ENCODE measurements around the gene BRAF. TPM values are rescaled to one million over a fixed set of nuclear protein-coding genes. Genes with fewer than 3 reads are reported as not detected.
"Not testable (repeated sequence)": the region's sequence is repeated elsewhere in the genome, so short reads cannot be mapped to it uniquely, and the experiment has no call there.

The BRAF gene
- total RNA-seq, 4 donors from 2014 or later, result 34.0 to 50.7 (median 36.8) TPM

DNA sequence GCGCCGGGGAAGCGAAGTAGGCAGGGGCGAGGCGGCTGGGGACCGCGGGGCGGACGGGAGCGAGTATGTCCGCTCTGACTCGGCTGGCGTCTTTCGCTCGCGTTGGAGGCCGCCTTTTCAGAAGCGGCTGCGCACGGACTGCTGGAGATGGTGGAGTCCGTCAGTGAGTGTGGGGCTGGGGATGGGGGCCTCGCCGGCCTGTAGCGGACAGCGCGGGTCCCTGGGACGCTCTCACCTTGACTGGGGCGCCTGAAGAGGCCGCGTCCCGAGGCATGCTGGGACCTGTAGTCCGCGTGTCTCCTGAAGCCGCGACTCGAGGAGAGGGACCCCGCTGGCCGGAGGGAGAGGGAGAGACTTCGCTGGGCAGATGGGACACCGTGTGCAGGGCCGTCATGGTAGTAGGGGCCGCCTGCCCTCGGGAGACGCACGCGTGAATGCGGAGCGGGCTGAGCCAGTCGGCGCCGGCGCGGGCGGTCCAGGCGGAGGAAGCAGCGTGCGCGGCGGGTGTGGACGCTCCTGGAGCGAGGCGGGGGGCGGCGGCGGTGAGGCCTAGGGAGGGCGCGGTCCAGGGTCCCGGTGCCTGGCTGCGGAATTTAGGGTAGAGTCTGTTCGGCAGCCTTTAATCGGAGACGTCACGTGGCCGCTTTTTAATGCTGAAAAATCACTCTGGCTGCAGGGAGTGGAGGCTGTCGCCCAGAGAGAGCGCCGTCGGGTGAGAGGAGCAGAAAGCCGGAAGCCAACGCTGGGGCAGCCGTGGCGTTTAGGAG, 227.9 kb downstream of the BRAF start, which contains the start of gene NDUFB2:
NDUFB2 (plus strand) TSS at position 29 of the 767 bp plus-strand sequence; CDS start at position 66, 37 bp downstream.
- no peaks in the 10 kb centered on the region for H3K27me3 ChIP-seq
- DNase-seq (ENCODE audit: extremely low spot score), result peak; percentile 94
- peaks cover 29 to 37% (median 34%) of the 10 kb centered on the region in 4 donors for H3K4me1 ChIP-seq
- peak within 1 kb of the TSS; percentile 89 to 94 (median 93) for H3K27ac ChIP-seq (replicated peaks in 1 of 4)
- under 1% methylated on average over 43 of the region's 82 CpGs for WGBS
- peaks cover 0 to 32% (median 16%) of the 10 kb centered on the region in 4 donors for H3K36me3 ChIP-seq
- H3K9me3 ChIP-seq, result no peaks in the 10 kb centered on the region
- intact Hi-C loops (cut with DNase I), result loop anchor here (5.0 to 10.0 kb wide), 2 partner anchors 225 to 318 kb away; partner anchors contain the start of genes BRAF and MRPS33
- TF ChIP-seq POLR2AphosphoS5 (IDR thresholded peaks at IDR 0.05) (peak; percentile 62 to 97), EP300 (IDR thresholded peaks at IDR 0.05) (no peak), POLR2A (IDR thresholded peaks at IDR 0.05; ENCODE audit: low read depth) (peak; percentile 88)
- peak within 1 kb of the TSS; percentile 73 to 99 (median 87) for H3K4me3 ChIP-seq

DNA sequence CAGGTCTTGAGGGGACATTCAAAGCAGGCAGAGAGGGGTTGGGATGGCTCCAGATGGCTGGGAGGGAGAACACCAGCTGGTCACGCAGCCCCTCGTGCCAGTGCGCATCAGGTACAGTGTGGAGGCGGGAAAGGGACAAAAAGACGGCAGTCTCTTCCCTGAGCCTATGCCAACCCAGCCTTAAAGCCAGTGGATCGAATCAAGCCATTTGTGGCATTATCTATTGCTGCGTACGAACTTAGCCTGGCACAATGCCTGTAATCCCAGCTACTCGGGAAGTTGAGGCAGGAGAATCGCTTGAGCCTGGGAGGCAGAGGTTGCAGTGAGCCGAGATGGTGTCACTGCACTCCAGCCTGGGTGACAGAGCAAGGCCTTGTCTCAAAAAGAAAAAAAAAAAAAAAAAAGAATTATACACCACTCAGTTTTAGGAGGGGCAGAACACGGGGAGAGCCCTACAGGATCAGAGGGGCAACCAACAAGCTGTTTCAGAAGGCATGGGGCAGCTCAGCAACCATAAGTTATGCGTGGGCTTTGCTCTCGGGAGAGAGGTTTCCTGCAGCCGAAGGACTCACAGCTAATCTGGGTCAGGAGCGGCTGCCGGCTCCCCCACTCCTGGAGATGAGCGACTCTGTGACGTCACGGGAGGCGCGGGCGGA, 228.6 kb downstream of the BRAF start:
- TF ChIP-seq POLR2AphosphoS5 (IDR thresholded peaks at IDR 0.05) (peak in 1 of 2 donors; percentile 80), POLR2A (IDR thresholded peaks at IDR 0.05; ENCODE audit: low read depth) (no peak)
- peaks cover 0 to 39% (median 23%) of the 10 kb centered on the region in 4 donors for H3K36me3 ChIP-seq
- peak overlapping the region; percentile 73 to 99 (median 87) for H3K4me3 ChIP-seq
- no peaks in the 10 kb centered on the region for H3K27me3 ChIP-seq
- H3K27ac ChIP-seq (replicated peaks in 1 of 4), result peak overlapping the region; percentile 89 to 94 (median 93)
- DNase-seq (ENCODE audit: extremely low spot score), result peak; percentile 99
- intact Hi-C loops (cut with DNase I), result loop anchor here (5.0 to 10.0 kb wide), 2 partner anchors 226 to 319 kb away; partner anchors contain the start of genes BRAF and MRPS33
- no peaks in the 10 kb centered on the region for H3K9me3 ChIP-seq
- 19% methylated on average over 23 of the region's 23 CpGs for WGBS
- H3K4me1 ChIP-seq, result peaks cover 29 to 37% (median 34%) of the 10 kb centered on the region in 4 donors

DNA sequence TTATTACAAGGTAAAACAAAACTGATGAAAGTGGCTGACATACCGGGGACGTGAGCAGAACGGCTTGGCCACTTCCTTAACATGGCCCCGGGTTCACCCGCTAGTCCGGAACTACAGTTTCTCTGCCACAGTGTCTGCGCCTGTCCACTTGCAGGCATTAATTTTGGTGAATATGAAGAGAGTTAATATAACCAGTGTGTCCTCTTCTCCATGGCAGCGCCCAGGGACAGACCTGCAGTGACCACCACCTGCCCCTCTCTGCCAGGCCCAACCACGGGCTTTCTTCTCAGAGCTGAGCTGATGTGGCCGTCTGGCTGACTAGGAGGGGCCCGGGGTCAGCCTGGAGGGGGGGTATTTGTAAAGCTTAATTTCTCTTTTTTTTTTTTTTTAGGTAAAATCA, 229.3 kb downstream of the BRAF start:
- no peaks in the 10 kb centered on the region for H3K9me3 ChIP-seq
- H3K27me3 ChIP-seq, result no peaks in the 10 kb centered on the region
- intact Hi-C loops (cut with DNase I), result loop anchor here (5.0 to 10.0 kb wide), 2 partner anchors 227 to 319 kb away; partner anchors contain the start of genes BRAF and MRPS33
- no peak for DNase-seq (ENCODE audit: extremely low spot score)
- no peak for TF ChIP-seq POLR2AphosphoS5 (IDR thresholded peaks at IDR 0.05)
- peak overlapping the region; percentile 89 to 94 (median 93) for H3K27ac ChIP-seq (replicated peaks in 1 of 4)
- peaks cover 0 to 46% (median 31%) of the 10 kb centered on the region in 4 donors for H3K36me3 ChIP-seq
- peaks cover 29 to 37% (median 34%) of the 10 kb centered on the region in 4 donors for H3K4me1 ChIP-seq
- no peak overlapping the region for H3K4me3 ChIP-seq
- 91% methylated on average over 10 of the region's 11 CpGs for WGBS

DNA sequence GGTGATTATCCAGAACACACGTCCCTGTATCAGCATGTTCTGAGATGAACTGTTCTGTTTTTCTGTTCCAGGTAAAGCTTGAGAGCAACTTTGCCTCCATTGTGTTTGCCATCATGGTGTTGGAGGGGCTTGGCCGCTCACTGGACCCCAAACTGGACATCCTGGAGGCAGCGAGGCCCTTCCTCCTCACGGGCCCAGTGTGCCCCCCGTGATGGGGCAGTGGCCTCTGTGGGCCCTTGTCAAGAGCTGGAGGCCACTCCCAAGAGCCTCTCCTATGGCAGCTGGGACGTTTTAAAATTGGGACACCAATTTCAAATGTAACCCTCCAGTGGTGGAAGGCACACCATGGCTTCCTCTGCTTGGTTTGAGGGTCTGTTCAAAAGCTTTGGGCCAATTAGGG, 230.1 kb downstream of the BRAF start:
- no peak overlapping the region for H3K4me3 ChIP-seq
- DNase-seq (ENCODE audit: extremely low spot score), result no peak
- no peak overlapping the region for H3K27ac ChIP-seq (replicated peaks in 1 of 4)
- no peaks in the 10 kb centered on the region for H3K27me3 ChIP-seq
- H3K4me1 ChIP-seq, result peaks cover 27 to 33% (median 32%) of the 10 kb centered on the region in 4 donors
- no peak for TF ChIP-seq POLR2A (IDR thresholded peaks at IDR 0.05; ENCODE audit: low read depth)
- TF ChIP-seq, protein P1, sequence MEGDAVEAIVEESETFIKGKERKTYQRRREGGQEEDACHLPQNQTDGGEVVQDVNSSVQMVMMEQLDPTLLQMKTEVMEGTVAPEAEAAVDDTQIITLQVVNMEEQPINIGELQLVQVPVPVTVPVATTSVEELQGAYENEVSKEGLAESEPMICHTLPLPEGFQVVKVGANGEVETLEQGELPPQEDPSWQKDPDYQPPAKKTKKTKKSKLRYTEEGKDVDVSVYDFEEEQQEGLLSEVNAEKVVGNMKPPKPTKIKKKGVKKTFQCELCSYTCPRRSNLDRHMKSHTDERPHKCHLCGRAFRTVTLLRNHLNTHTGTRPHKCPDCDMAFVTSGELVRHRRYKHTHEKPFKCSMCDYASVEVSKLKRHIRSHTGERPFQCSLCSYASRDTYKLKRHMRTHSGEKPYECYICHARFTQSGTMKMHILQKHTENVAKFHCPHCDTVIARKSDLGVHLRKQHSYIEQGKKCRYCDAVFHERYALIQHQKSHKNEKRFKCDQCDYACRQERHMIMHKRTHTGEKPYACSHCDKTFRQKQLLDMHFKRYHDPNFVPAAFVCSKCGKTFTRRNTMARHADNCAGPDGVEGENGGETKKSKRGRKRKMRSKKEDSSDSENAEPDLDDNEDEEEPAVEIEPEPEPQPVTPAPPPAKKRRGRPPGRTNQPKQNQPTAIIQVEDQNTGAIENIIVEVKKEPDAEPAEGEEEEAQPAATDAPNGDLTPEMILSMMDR (IDR thresholded peaks at IDR 0.05), result no peak
- TF ChIP-seq POLR2AphosphoS5 (IDR thresholded peaks at IDR 0.05), result no peak
- TF ChIP-seq EP300 (IDR thresholded peaks at IDR 0.05), result no peak
- WGBS, result 79% methylated on average over 6 of the region's 6 CpGs
- no peaks in the 10 kb centered on the region for H3K9me3 ChIP-seq
- intact Hi-C loops (cut with DNase I), result loop anchor here (10.0 kb wide), 1 partner anchor 320 kb away; the partner anchor contains the start of gene MRPS33
- H3K36me3 ChIP-seq, result peaks cover under 1 to 54% (median 38%) of the 10 kb centered on the region in 4 donors

DNA sequence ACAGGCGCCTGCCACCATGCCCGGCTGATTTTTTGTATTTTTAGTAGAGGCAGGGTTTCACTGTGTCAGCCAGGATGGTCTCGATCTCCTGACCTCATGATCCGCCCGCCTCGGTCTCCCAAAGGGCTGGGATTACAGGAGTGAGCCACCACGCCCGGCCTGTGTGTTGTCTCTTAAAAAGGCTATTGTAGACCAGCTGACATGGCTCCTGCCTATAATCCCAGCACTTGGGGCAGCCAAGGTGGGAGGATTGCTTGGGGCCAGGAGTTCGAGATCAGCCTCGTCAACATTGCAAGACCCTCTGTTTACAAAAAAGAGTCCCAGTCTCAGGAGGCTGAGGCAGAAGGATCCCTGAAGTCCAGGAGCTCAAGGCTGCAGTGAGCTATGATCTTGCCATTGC, 230.9 kb downstream of the BRAF start:
- not testable (repeated sequence) for H3K27me3 ChIP-seq; DNase-seq (ENCODE audit: extremely low spot score); H3K4me3 ChIP-seq; H3K27ac ChIP-seq (replicated peaks in 1 of 4); H3K9me3 ChIP-seq
- intact Hi-C loops (cut with DNase I), result loop anchor here (10.0 kb wide), 1 partner anchor 321 kb away; the partner anchor contains the start of gene MRPS33
- WGBS, result 96% methylated on average over 9 of the region's 10 CpGs
- Histone ChIP-seq H3K4me1 (peaks cover 20 to 26% (median 25%) of the 10 kb centered on the region in 4 donors), H3K36me3 (peaks cover 7 to 62% (median 45%) of the 10 kb centered on the region in 4 donors)

DNA sequence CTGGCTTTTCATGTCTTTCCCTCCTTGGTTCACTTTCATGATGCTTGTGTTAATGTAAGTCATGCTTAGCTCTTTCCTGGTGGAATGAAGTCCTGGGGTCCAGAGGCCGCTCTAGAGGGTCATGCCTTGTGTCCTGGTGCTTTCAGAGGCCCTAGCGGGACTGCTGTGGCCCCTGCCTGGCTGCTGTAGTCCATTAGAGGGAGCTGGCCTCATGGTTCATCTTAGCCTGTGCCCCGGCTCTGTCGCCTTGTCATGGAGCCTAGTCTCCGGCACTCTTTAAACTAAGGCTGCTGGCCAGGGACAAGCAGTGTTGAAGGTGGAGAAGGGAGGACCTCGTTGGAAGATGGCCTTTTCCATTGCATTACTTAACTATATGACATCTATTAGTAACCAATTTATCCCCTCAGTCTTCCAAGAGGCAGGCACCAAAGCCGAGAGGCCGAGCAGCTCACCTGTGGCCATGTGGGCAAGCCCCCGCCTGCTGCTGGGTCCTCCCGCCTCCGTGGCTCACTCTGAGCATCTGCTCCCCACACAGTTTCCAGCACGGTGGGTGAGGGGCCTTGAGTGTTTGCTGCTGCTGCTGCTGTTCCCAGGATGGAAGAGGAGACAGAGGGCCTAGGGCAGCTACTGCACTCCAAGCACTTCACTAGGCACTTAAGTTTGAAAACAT, 233.2 kb downstream of the BRAF start:
- H3K27me3 ChIP-seq, result no peaks in the 10 kb centered on the region
- H3K9me3 ChIP-seq, result no peaks in the 10 kb centered on the region
- peaks cover 6 to 10% (median 8%) of the 10 kb centered on the region in 4 donors for H3K4me1 ChIP-seq
- no peak overlapping the region for H3K4me3 ChIP-seq
- peaks cover 21 to 85% (median 65%) of the 10 kb centered on the region in 4 donors for H3K36me3 ChIP-seq
- WGBS, result 94% methylated on average over 12 of the region's 12 CpGs
- no peak for DNase-seq (ENCODE audit: extremely low spot score)
- intact Hi-C loops (cut with DNase I), result loop anchor here (10.0 kb wide), 1 partner anchor 323 kb away; the partner anchor contains the start of gene MRPS33
- H3K27ac ChIP-seq (replicated peaks in 1 of 4), result no peak overlapping the region
- TF ChIP-seq POLR2A (IDR thresholded peaks at IDR 0.05; ENCODE audit: low read depth), result no peak
- no peak for TF ChIP-seq EP300 (IDR thresholded peaks at IDR 0.05)
- TF ChIP-seq POLR2AphosphoS5 (IDR thresholded peaks at IDR 0.05), result no peak
- TF ChIP-seq, protein P1 (IDR thresholded peaks at IDR 0.05), result no peak
